ENCODE data around the gene RASA2. TPM values are rescaled to one million over a fixed set of nuclear protein-coding genes. Genes with fewer than 3 reads are reported as not detected.

The RASA2 gene
- total and polyA plus RNA-seq, 2 of the 4 experiments (the other 2 are of a cell fraction): 6.1 to 14.0 TPM

DNA sequence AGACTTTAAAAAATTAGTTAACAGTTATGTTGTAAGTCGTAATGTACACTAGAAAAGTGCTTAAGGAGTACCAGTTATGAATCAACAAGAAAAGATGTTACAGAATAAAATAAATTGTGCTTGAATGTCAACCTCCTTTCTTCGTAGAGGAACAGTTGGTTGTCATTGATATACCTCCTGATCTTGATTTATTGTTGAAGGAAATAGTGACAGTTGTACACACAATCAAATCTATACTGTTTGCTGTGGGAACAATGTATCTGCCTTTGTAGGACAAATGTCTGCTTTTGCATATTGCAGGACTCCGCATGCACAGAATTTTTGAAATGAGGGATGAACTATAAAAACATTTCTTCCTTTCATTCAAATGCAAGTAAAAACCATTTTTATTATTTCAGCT is 19.2 kb downstream of the RASA2 start:
- Histone ChIP-seq H4K20me1 (ENCODE audit: insufficient read depth, low read length) (peaks cover 24% of the 10 kb centered on the region), H3K4ac (ENCODE audit: low read depth, low read length) (no peak overlapping the region), H4K8ac (ENCODE audit: low read depth in 2 of 2, low read length in 2 of 2) (no peak overlapping the region), H3K4me2 (ENCODE audit: low read depth, low read length) (no peak overlapping the region), H3K56ac (ENCODE audit: extremely low read depth, insufficient read depth, low read length) (no peak overlapping the region), H2BK20ac (ENCODE audit: low read depth, low read length) (no peak overlapping the region), H3K23ac (ENCODE audit: low read depth, low read length) (no peak overlapping the region), H3K27me3 (ENCODE audit: control insufficient read depth, insufficient read depth, low read length) (no peaks in the 10 kb centered on the region), H3K4me1 (ENCODE audit: control insufficient read depth, insufficient read depth, low read length) (no peaks in the 10 kb centered on the region), H3K79me1 (ENCODE audit: low read depth in 1 of 2, low read length in 2 of 2) (peaks cover 29 to 61% of the 10 kb centered on the region in 2 experiments), H2BK120ac (ENCODE audit: low read depth, low read length) (no peak overlapping the region), H3K36me3 (ENCODE audit: control insufficient read depth, insufficient read depth, low read length) (peaks cover 1% of the 10 kb centered on the region; the same call in 1 of the 2 replicates), H3K9ac (ENCODE audit: low read depth, low read length) (no peak overlapping the region), H3K18ac (ENCODE audit: low read depth, low read length) (no peak overlapping the region), H3K9me3 (ENCODE audit: control insufficient read depth, insufficient read depth, low read length) (no peaks in the 10 kb centered on the region), H2AK5ac (ENCODE audit: low read depth, low read length) (no peak overlapping the region), H2AK9ac (replicated peaks; ENCODE audit: low read depth, low read length, poor library complexity) (no peak overlapping the region), H3K27ac (ENCODE audit: insufficient read depth, low read length) (no peak overlapping the region), H4K91ac (ENCODE audit: insufficient read depth, low read depth, low read length) (no peak overlapping the region), H3K9me1 (ENCODE audit: insufficient read depth, low read length) (no peaks in the 10 kb centered on the region), H3K14ac (replicated peaks; ENCODE audit: low read depth, low read length) (no peak overlapping the region), H2AFZ (replicated peaks; ENCODE audit: low read length, poor library complexity) (no peak overlapping the region), H2BK5ac (ENCODE audit: low read depth, low read length, poor library complexity, severe bottlenecking) (no peak overlapping the region), H2BK15ac (ENCODE audit: low read depth, low read length) (no peak overlapping the region), H3K4me3 (ENCODE audit: insufficient read depth, low read depth, low read length) (no peak overlapping the region), H4K5ac (ENCODE audit: low read depth, low read length) (no peak overlapping the region)
- intact Hi-C loops (cut with micrococcal nuclease) (no loop called here), in situ Hi-C loops (cut with MboI; ENCODE audit: low sequenced_read_pairs) (no loop called here), dilution Hi-C loops (cut with HindIII; ENCODE audit: low sequenced_read_pairs, unreplicated experiment) (no loop called here)
- no peak for ATAC-seq (ENCODE audit: low read depth)
- CTCF ChIA-PET: interaction anchor here (0.6 to 1.3 kb wide), 2 partner anchors 9 to 232 kb away, joined by 3 read pairs; no protein-coding TSS in a partner anchor
- POLR2A ChIA-PET (ENCODE audit: unreplicated experiment): no interaction called here
- no peak for DNase-seq
- no CpG with 5 or more reads among the region's 3 CpGs for WGBS, 2 experiments (ENCODE audit: extremely low coverage in 2 of 2, insufficient read length in 1 of 2)
- TF ChIP-seq, protein P1, sequence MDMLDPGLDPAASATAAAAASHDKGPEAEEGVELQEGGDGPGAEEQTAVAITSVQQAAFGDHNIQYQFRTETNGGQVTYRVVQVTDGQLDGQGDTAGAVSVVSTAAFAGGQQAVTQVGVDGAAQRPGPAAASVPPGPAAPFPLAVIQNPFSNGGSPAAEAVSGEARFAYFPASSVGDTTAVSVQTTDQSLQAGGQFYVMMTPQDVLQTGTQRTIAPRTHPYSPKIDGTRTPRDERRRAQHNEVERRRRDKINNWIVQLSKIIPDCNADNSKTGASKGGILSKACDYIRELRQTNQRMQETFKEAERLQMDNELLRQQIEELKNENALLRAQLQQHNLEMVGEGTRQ (IDR thresholded peaks at IDR 0.05; ENCODE audit: low read depth, low read length): no peak
- no peak for TF ChIP-seq CEBPB (IDR thresholded peaks at IDR 0.05; ENCODE audit: low read depth, low read length)
- no peak for TF ChIP-seq RCOR1 (IDR thresholded peaks at IDR 0.05; ENCODE audit: insufficient replicate concordance, low read length)
- no peak for TF ChIP-seq NFE2L2 (IDR thresholded peaks at IDR 0.05; ENCODE audit: low read depth, low read length)
- no peak for TF ChIP-seq POLR2A (IDR thresholded peaks at IDR 0.05; ENCODE audit: low read depth, low read length)
- TF ChIP-seq, protein P2, sequence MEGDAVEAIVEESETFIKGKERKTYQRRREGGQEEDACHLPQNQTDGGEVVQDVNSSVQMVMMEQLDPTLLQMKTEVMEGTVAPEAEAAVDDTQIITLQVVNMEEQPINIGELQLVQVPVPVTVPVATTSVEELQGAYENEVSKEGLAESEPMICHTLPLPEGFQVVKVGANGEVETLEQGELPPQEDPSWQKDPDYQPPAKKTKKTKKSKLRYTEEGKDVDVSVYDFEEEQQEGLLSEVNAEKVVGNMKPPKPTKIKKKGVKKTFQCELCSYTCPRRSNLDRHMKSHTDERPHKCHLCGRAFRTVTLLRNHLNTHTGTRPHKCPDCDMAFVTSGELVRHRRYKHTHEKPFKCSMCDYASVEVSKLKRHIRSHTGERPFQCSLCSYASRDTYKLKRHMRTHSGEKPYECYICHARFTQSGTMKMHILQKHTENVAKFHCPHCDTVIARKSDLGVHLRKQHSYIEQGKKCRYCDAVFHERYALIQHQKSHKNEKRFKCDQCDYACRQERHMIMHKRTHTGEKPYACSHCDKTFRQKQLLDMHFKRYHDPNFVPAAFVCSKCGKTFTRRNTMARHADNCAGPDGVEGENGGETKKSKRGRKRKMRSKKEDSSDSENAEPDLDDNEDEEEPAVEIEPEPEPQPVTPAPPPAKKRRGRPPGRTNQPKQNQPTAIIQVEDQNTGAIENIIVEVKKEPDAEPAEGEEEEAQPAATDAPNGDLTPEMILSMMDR (conservative IDR thresholded peaks at IDR 0.05; ENCODE audit: low read depth, low read length): no peak
- no peak for TF ChIP-seq RAD21 (IDR thresholded peaks at IDR 0.05; ENCODE audit: low read length)
- no peak for TF ChIP-seq CHD1 (IDR thresholded peaks at IDR 0.05; ENCODE audit: low read depth, low read length)
- TF ChIP-seq RFX5 (IDR thresholded peaks at IDR 0.05; ENCODE audit: low read depth, low read length): no peak
- TF ChIP-seq MXI1 (IDR thresholded peaks at IDR 0.05; ENCODE audit: borderline replicate concordance, low read depth, low read length): no peak
- TF ChIP-seq BHLHE40 (IDR thresholded peaks at IDR 0.05; ENCODE audit: low read depth, low read length): no peak
- no peak for TF ChIP-seq MAFK (IDR thresholded peaks at IDR 0.05; ENCODE audit: low read depth, low read length)
- TF ChIP-seq, protein P3, sequence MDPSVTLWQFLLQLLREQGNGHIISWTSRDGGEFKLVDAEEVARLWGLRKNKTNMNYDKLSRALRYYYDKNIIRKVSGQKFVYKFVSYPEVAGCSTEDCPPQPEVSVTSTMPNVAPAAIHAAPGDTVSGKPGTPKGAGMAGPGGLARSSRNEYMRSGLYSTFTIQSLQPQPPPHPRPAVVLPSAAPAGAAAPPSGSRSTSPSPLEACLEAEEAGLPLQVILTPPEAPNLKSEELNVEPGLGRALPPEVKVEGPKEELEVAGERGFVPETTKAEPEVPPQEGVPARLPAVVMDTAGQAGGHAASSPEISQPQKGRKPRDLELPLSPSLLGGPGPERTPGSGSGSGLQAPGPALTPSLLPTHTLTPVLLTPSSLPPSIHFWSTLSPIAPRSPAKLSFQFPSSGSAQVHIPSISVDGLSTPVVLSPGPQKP (IDR thresholded peaks at IDR 0.05; ENCODE audit: borderline replicate concordance, low read depth, low read length): no peak
- TF ChIP-seq FOS (IDR thresholded peaks at IDR 0.05; ENCODE audit: low read depth, low read length): no peak
- TF ChIP-seq SMC3 (IDR thresholded peaks at IDR 0.05; ENCODE audit: low read depth, low read length): no peak
- no peak for TF ChIP-seq MAZ (IDR thresholded peaks at IDR 0.05; ENCODE audit: borderline replicate concordance, low read depth, low read length)
- BruUV-seq (replicated peaks): no TSS peak
